CD4-positive, alpha-beta T cell treated with Interleukin-6 for 4 hours (primary cell): ENCODE measurements around the gene ZNF85.
A peak's percentile ranks its signal among the peaks of the same experiment; 100 is the strongest.
"Not testable (repeated sequence)": the region's sequence is repeated elsewhere in the genome, so short reads cannot be mapped to it uniquely, and the experiment has no call there.

Experiments
- DNase-seq: peaks from one replicate; pipeline ENCODE4 v3.0.0-alpha.2; 2020; ENCODE audit warnings: mixed read lengths

Gene ZNF85

GRCh38 chr19:20923077-20923871 is at the start of gene ZNF85:
TSS of gene ZNF85 (plus strand) at chr19:20923251. CDS start at chr19:20923401, 150 bp downstream.
- peak; percentile 88 for DNase-seq

GRCh38 chr19:20879501-20879900 is 43.5 kb upstream of the ZNF85 start:
- DNase-seq = no peak

GRCh38 chr19:20912973-20913372 is 10.1 kb upstream of the ZNF85 start:
- no peak for DNase-seq

GRCh38 chr19:20925481-20925880 is 2.4 kb downstream of the ZNF85 start:
- DNase-seq = no peak

- no peak for DNase-seq
Observed at GRCh38 chr19:20926796-20927195, 3.7 kb downstream of the ZNF85 start.

GRCh38 chr19:20928371-20928770 is 5.3 kb downstream of the ZNF85 start:
- no peak for DNase-seq

- DNase-seq = not testable (repeated sequence)
Observed at GRCh38 chr19:20936322-20936947, 13.4 kb downstream of the ZNF85 start.

- DNase-seq = not testable (repeated sequence)
Observed at GRCh38 chr19:20952561-20953095, 29.6 kb downstream of the ZNF85 start.

- peak; percentile 7 for DNase-seq
Observed at GRCh38 chr19:20964798-20965197, 41.7 kb downstream of the ZNF85 start.

- DNase-seq = no peak
Observed at GRCh38 chr19:20968092-20968491, 45.0 kb downstream of the ZNF85 start.

GRCh38 chr19:20969498-20969897 is 46.4 kb downstream of the ZNF85 start:
- DNase-seq = no peak

- no peak for DNase-seq
Observed at GRCh38 chr19:20969898-20970297, 46.8 kb downstream of the ZNF85 start.

- DNase-seq = not testable (repeated sequence)
Observed at GRCh38 chr19:20992788-20993187, 69.7 kb downstream of the ZNF85 start.

- peak; percentile 84 for DNase-seq
Observed at GRCh38 chr19:20999731-21000352, 76.8 kb downstream of the ZNF85 start.
